Pons (tissue), 1 donor: ENCODE measurements around the gene GCNT1.
A peak's percentile ranks its signal among the peaks of the same experiment; 100 is the strongest.
"Not testable (repeated sequence)": the region's sequence is repeated elsewhere in the genome, so short reads cannot be mapped to it uniquely, and the experiment has no call there.

Source experiments
- DNase-seq: peaks from one replicate; pipeline ENCODE4 v3.0.0-alpha.2; 2016; ENCODE audit warnings: low spot score

Gene GCNT1

GRCh38 chr9:76458903-76459693 is at the start of gene GCNT1:
Gene GCNT1 (plus strand): TSS chr9:76459182. CDS start chr9:76502382, 43,200 bp downstream.
- peak; percentile 15 for DNase-seq

DNA sequence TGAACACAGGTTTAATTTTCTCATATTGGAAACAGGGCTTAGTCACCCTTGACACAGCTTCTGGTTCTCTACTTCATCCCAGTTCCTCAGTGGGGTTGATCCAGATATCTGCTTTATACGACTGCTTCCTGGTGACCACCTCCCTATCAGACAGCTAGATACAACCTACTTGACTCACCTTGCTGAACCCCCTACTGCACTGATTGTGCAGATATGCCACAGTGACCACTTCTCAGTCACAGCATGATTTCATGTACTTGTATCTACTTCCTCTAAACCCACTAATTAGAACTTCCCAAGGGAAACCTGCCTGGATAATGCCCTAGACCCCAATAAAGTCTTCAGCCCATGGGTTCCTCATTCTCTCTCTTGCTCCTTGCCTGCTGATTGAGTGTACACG is 46.3 kb upstream of the GCNT1 start:
- no peak for DNase-seq

DNA sequence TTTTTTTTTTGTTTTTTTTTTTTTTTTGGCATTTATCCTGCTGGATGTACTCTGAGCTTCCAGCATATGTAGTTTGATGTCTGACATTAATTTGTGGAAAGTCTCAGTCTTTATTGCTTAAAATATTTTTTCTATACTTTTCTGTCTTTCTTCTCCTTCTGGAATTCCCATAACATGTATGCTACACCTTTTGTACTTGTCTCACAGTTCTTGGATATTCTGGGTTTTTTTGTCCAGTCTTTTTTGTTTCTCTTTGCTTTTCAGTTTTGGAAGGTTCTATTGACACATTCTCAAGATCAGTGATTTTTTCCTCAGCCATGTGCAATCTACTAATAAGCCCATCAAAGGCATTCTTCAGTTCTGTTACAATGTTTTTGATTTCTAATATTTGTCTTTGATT is 45.3 kb upstream of the GCNT1 start:
- DNase-seq: no peak

DNA sequence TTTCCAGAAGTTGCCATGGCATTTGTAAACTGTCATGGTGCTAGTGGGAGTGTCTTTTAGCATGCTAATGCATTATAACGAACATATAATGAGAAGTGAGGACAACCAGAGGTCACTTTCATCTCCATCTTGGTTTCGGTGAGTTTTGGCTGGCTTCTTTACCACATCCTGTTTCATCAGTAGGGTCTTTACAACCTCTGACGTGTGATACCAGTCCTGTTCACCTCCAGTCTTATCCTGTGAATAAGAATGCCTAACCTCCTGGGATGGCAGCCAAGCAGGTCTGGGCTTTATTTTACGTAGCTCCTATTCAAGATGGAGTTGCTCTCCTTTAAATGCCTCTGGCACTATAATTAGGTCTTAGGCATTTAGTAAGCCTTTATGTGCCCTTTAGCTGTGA is 44.3 kb upstream of the GCNT1 start:
- no peak for DNase-seq

DNA sequence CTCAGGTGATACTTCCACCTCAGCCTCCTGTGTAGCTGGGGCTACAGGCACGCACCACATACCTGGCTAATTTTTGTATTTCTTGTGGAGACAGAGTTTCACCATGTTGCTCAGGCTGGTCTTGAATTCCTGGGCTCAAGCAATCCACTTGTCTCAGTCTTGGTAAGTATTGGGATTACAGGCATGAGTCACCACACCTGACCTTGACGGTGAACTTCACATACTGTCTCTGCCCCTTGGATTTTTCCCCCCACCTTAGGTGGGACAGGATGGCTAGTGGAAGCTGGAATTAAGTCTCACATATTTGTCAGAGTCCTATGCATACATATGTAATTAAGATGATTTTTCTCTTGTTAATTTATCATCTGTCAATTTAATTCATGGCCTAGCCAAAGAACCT is 43.8 kb upstream of the GCNT1 start:
- DNase-seq: no peak

GRCh38 chr9:76415731-76416130 is 43.3 kb upstream of the GCNT1 start:
- DNase-seq: no peak

DNA sequence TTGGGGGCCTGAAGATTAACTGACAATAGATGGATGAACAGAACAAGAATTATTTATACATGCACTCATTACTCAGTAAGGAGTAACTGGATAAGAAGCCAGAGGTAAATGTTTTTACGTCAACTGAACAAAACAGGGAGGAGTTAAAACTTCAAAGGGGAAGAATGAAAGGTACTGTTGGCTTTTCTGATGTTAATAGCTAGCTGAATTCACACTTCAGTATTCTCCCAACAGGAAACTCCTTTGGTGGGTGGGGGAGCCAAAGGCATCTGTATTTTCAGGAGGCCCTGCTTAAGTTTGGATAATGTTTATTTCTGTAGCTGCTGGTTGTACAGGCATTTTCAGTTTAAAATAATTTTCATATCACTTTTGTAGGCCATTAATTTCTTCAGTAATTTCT is 41.6 kb upstream of the GCNT1 start:
- DNase-seq: no peak

DNA sequence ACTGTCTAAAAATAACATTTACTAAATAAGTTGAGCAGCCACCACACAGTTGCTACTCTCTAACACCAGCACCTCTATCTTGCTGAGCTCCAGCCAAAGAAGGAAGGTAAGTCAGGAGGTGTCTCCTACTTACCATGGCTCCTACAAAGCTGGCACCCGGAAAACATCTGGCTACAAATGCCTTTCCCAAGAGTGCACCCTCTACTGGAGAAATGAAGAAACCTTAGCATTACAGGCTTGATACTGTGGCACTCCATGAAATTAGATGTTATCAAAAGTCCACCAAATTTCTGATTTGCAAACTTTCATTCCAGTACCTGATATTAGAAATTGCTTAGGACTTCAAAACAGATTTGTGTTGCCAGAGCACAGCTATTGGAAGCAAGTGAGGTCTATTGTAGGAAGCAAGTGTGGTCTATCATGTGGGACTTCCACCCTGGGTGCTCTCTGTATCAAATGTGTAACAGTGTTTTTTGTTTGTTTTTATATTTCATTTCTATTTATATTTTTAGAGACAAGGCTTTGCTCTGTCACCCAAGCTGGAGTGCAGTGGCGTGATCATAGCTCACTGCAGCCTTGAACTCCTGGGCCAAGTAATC is 39.1 kb upstream of the GCNT1 start:
- DNase-seq: peak; percentile 21

DNA sequence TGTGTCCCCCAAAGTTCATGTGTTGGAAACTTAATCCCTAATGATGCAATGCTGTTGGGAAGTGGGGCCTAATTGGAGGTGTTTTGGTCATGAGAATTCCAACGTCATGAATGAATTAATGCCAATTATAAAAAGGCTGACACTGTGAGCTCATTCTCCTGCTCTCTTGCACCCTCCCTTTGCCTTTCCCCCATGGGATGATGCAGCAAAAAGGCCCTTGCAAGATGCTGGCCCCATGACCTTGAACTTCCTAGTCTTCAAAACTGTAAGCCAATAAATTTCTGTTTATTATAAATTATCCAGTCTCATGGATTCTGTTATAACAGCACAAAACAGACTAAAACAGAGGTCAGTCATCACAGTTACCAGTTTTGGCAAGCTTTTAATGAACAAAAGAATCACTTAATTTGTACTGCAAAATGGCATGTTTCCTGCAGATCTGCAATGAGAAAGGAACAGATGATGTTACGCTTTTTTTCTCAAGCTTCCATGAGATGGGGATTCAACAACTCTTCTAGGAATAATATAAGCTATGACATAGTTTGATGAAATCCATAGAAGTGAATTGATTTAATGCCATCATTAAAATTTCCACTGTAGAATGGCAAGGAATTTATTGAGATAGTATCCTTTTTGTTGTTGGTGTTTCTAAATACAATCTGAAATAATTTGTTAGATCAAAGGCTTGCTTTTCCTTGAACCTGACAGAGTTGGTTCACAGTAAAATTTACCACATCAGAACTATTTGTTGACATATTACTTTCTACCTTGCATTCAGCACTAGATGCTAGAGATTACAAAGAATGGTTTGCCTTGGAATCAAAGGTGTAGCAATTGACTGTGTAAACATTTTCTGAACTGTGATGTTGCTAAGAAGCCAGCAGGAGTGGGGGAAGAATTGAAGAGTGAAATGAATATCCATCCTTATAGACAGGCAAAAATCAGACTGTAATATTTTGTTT is 35.5 kb upstream of the GCNT1 start:
- DNase-seq: no peak

DNA sequence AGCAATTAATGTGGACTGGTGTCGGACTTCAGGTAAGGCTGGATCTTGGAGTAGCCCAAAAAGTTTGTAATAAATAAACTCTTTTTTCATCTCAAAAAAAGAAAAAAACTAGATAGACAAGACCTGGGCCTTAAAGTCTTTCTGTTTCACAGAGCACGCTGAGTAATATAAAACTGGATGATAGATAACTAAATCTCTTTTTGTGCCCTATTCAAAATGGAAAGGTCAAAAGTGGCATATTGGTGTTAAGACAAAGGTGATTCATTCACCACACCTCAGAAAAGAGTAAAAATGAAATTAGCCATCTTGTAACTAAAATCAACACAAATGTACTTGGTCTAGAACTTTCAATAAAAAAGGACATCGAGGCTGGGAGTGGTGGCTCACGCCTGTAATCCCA is 34.5 kb upstream of the GCNT1 start:
- no peak for DNase-seq

DNA sequence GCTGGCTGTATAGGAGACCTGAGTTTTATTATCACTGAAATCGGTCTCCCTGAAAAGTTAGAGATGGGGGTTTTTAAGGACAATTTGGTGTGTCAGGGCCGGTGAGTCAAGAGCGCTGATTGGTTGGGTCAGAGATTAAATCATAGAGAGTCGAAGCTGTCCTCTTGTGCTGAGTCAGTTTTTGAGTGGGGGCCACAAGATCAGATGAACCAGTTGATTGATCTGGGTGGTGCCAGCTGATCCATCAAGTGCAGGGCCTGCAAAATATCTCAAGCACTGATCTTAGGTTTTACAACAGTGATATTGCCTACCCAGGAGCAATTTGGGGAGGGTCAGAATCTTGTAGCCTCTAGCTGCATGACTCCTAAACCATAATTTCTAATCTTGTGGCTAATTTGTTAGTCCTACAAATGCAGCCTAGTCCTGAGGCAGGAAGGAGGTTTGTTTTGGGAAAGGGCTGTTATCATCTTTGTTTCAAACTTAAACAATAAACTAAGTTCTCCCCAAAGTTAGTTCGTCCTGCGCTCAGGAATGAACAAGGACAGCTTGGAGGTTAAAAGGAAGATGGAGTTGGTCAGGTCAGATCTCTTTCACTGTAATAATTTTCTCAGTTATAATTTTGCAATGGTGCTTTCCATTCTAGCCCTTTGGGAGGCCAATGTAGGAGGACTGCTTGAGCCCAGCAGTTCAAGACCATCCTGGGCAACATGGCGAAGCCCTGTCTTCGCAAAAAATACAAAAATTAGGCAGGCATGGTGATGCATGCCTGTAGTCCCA is 33.1 kb upstream of the GCNT1 start:
- no peak for DNase-seq

- no peak for DNase-seq
Observed at GRCh38 chr9:76426807-76427419, 32.1 kb upstream of the GCNT1 start.

GRCh38 chr9:76431601-76432000 is 27.4 kb upstream of the GCNT1 start:
- DNase-seq: no peak

GRCh38 chr9:76433406-76433805 is 25.6 kb upstream of the GCNT1 start:
- DNase-seq: no peak

DNA sequence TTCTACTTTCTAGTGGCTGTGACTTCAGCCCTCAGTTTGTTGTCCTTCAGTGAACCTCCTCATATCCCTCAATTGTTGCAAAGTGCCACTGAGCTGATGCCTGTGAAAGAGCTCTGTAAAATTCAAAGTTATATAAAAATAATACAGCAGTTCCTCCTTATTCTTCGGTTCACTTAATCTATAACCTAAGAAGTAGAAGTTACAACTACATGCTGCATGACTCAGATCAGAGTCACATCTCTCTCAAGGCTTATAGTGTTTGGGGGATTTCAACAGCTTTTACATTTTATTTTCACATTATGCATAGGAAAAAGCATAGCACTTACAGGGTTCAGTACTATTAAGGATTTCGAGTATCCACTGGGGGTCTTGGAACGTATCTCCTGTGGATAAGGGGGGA is 25.1 kb upstream of the GCNT1 start:
- no peak for DNase-seq

GRCh38 chr9:76434897-76435296 is 24.1 kb upstream of the GCNT1 start:
- not testable (repeated sequence) for DNase-seq

GRCh38 chr9:76437017-76437699 is 21.8 kb upstream of the GCNT1 start:
- not testable (repeated sequence) for DNase-seq

DNA sequence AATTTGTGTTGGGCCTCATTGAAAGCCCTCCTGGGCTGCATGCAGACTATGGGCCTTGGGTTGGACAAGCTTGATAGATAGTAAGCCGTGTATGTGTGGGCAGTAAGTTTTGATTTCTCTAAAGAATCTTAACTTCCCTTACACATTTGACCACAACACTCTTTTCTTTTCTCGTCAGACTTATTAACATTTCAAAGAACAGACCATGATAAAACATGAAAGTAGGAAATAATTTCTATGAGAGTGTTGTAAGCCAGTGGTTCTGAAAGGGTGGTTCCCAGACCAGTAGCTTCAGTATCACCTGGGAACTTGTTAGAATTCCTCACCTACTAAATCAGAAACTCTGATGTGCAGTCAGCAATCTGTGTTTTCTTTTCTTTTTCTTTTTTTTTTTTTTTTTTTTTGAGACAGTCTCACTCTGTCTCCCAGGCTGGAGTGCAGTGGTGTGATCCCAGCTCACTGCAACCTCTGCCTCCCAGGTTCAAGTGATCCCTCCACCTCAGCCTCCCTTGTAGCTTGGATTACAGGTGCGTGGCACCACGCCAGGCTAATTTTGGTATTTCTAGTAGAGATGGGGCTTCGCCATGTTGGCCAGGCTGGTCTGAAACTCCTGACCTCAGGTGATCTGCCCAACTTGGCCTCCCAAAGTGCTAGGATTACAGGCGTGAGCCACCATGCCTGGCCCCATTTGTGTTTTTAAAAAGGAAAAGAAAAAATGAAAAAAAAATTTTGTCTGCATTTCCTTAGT is 20.0 kb upstream of the GCNT1 start:
- no peak for DNase-seq

- no peak for DNase-seq
Observed at GRCh38 chr9:76441551-76442322, 17.2 kb upstream of the GCNT1 start.
